ENCODE results near the gene EMILIN3. TPM values are rescaled to one million over a fixed set of nuclear protein-coding genes. Genes with fewer than 3 reads are reported as not detected.

Gene EMILIN3
- total RNA-seq, 1 experiment from 2014 or later = 5.9 TPM

GRCh38 chr20:41320441-41320840 lies 46.2 kb downstream of the EMILIN3 start:
- Histone ChIP-seq H3K4me1 (ENCODE audit: insufficient read depth, low read length) (peaks cover 2% of the 10 kb centered on the region; the same call in 1 of the 2 replicates), H3T11ph (ENCODE audit: low read length) (no peak overlapping the region), H2BK120ac (ENCODE audit: low read depth, low read length, poor library complexity, severe bottlenecking) (no peak overlapping the region), H3K79me1 (ENCODE audit: insufficient read depth, low read depth, low read length, poor library complexity, severe bottlenecking) (no peaks in the 10 kb centered on the region), H3K27ac (ENCODE audit: insufficient read length, low read depth, low read length) (no peak overlapping the region), H3K14ac (ENCODE audit: insufficient read depth, low read length) (no peak overlapping the region), H3K4ac (ENCODE audit: low read depth, low read length) (no peak overlapping the region), H3K9ac (ENCODE audit: extremely low read depth, insufficient read length, low read length) (no peak overlapping the region), H2BK12ac (ENCODE audit: insufficient read length, low read depth, low read length) (no peak overlapping the region), H3K56ac (ENCODE audit: insufficient read length, low read depth, low read length) (no peak overlapping the region), H3K79me2 (ENCODE audit: insufficient read depth, low read length) (no peaks in the 10 kb centered on the region), H4K5ac (ENCODE audit: insufficient read length, low read depth, low read length) (no peak overlapping the region), H4K20me1 (ENCODE audit: control insufficient read depth, insufficient read depth, insufficient read length) (no peaks in the 10 kb centered on the region), H3K27me3 (ENCODE audit: insufficient read depth, low read length) (no peaks in the 10 kb centered on the region), H2BK15ac (ENCODE audit: low read depth, low read length) (no peak overlapping the region), H4K8ac (replicated peaks; ENCODE audit: insufficient read length, low read depth, low read length) (no peak overlapping the region), H2BK5ac (ENCODE audit: insufficient read length, low read length) (no peak overlapping the region), H3K23me2 (ENCODE audit: insufficient read length, low read depth, low read length, poor library complexity, severe bottlenecking) (peaks cover 10% of the 10 kb centered on the region), H3K18ac (ENCODE audit: insufficient read length, low read depth, low read length) (no peak overlapping the region), H3K9me3 (ENCODE audit: control insufficient read depth, low read depth, low read length) (no peaks in the 10 kb centered on the region), H3K4me2 (ENCODE audit: insufficient read depth, insufficient read length, low read length) (no peak overlapping the region), H4K91ac (ENCODE audit: insufficient read length, low read depth, low read length) (no peak overlapping the region), H2BK20ac (ENCODE audit: low read depth, low read length, poor library complexity, severe bottlenecking) (no peak overlapping the region), H2AFZ (ENCODE audit: low read length) (no peak overlapping the region), H2AK5ac (ENCODE audit: insufficient read length, low read length) (no peak overlapping the region), H3K23ac (ENCODE audit: insufficient read length, low read depth, low read length) (no peak overlapping the region)
- TF ChIP-seq CTCF (conservative IDR thresholded peaks at IDR 0.05) = no peak
- no peak overlapping the region for H3K27ac Mint-ChIP-seq
- no peak overlapping the region for H3K4me3 Mint-ChIP-seq
- 0 out of 5 replicates have a peak, but pooled peaks cover 0 to 4% of the 10 kb centered on the region in 2 experiments for H3K9me3 Mint-ChIP-seq
- peaks cover 8 to 9% of the 10 kb centered on the region in 2 experiments for H3K4me1 Mint-ChIP-seq
- no peaks in the 10 kb centered on the region for H3K36me3 Mint-ChIP-seq (ENCODE audit: insufficient read depth in 1 of 3, low read depth in 3 of 3)
- peaks cover 24% of the 10 kb centered on the region for H3K27me3 Mint-ChIP-seq (ENCODE audit: low read depth)
- DNase-seq = no peak
